Prostate gland (tissue), 2 donors: Measurements from ENCODE around the gene BPIFA2.

Experiments
- CTCF ChIP-seq, 4 experiments: fragments of 200-600 bp in 2 of 4; fragments of 450-650 bp in 2 of 4; sonication (generic) in 2 of 4; IDR thresholded peaks; 1 replicate in 3 of 4; 2 replicates in 1 of 4; pipeline ENCODE4 v1.5.1; 2016 to 2019; ENCODE audit warnings: antibody characterized with exemption in 4 of 4, mild to moderate bottlenecking in 2 of 4, moderate library complexity in 2 of 4
- POLR2A ChIP-seq: fragments of 450-650 bp; IDR thresholded peaks from one replicate; pipeline ENCODE4 v1.6.1; 2016; ENCODE audit warnings: antibody characterized with exemption, mild to moderate bottlenecking

DNA sequence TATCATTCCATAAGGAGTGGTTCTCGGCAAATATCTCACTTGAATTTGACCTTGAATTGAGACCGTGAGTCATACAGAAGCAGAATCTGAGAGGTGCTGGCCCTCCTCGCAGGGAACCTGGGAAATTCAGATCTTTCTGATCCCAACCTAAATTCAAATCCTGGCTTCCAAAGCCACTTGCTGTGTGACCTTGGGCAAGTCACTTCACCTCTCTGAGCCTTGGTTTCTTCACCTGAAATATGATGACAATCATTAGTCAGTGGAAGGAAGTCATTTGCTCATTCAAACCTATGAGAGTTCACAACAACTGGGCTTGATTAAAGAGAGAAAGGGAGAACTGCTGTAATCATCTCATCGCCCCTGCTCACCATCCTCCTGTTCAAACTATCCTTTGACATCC, 56.4 kb downstream of the BPIFA2 start:
- no peak for TF ChIP-seq CTCF (IDR thresholded peaks at IDR 0.05)
- no peak for TF ChIP-seq POLR2A
